Activated CD8-positive, alpha-beta memory T cell treated with anti-CD3 and anti-CD28 coated beads for 48 hours (primary cell): ENCODE results near the gene LDLRAD2.
"Not testable (repeated sequence)": the region's sequence is repeated elsewhere in the genome, so short reads cannot be mapped to it uniquely, and the experiment has no call there.

Experiments
- DNase-seq, 3 experiments: peaks; one replicate each; pipeline ENCODE4 v3.0.0-alpha.2; 2020; ENCODE audit warnings: low read depth in 2 of 3, low spot score in 2 of 3

Gene LDLRAD2

DNA sequence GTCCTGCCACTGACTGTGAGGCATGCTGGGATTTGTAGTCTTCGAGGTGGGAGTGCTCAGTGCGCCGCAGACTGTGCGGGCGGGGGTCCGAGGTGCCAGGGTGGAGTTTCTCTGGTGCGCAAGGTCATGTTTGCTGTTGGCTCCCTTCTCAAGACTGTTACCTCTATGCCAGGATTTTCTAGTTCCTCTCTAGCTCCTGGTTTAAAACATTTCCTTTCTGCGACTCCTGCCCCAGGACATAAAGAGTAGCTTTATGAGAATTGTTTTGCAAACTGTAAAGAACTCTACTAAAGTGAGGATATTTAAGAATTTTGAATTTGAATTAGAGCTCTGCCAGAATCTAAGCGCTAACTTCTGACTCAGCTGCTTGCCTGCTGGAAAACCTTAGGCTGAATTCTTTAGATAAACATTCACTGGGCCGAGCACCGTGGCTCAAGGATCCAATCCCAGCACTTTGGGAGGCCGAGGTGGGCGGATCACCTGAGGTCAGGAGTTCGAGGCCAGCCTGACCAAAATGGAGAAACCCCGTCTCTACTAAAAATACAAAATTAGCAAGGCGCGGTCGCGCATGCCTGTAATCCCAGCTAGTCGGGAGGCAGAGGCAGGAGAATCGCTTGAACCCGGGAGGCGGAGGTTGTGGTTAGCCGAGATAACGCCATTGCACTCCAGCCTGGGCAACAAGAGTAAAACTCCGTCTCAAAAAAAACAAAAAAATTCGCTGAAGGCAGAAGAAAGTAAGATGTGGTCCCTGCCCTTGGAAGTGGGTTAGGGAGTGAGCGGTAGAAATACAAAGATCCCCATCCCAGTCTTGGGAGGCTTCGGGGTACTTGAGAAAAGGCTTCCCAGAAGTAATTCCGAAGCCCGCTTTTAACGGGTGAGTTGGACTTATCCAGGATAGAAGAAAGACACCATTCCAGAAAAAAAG is 28.1 kb upstream of the LDLRAD2 start:
- DNase-seq = no peak

DNA sequence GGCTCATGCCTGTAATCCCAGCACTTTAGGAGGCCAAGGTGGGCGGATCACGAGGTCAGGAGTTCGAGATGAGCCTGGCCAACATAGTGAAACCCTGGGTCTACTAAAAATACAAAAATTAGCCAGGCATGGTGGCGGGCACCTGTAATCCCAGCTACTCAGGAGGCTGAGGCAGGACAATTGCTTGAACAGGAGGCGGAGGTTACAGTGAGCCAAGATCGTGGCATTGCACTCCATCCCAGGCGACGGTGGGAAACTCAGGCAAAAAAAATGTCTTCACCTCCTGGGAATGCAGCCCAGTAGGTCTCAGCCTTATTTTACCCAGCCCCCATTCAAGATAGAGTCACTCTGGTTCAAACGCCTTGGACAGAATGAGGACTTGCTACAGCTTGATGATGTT is 26.3 kb upstream of the LDLRAD2 start:
- not testable (repeated sequence) for DNase-seq

DNA sequence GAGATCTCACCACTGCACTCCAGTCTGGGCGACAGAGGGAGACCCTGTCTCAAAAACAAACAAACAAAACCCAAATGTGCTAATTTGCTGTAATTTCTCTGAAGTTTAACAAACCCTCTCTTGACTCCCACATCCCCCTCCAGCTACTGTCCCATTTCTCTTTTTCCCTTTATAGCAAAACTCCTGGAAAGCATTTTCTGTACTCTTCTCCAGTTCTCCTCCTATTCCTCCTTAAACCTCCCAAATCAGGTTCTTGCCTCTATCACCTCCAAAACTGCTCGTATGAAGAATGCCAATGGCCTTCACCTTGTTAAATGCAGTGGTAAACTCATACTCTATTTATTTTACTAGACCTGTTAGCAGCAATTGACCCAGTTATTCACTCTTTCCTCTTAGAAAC is 25.4 kb upstream of the LDLRAD2 start:
- no peak for DNase-seq

DNA sequence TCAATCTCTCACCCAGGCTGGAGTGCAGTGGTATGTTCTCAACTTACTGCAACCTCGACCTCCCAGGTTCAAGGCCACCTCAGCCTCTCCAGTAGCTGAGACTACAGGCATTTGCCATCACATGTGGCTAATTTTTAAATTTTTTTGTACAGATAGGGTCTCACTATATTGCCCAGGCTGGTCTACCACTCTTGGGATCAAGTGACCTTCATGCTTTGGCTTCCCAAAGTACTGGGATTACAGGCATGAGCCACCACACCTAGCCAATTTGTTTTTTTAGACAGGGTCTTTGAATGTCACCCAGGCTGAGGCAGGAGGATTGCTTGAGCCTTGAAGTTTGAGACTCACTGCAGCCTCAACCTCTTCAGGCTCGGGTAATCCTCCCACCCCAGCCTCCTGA is 19.0 kb upstream of the LDLRAD2 start:
- no peak for DNase-seq

DNA sequence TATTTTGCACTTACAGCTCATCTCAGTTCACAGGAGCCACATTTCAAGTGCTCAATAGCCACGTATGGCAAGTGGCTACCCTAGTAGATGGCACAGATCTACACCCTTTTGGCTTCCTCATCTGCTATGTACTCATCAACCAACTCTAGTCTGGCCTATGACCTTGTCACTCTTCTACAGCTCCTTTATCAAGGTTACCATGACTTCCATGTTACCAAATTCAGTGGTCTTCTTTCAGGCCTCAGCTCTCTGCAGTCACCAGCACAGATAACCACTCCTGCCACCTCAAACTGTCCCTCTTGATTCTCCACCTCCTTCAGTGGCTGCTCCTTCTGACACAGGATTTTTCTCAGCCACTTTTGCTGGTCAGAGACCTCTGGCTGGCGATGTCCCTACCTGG is 17.4 kb upstream of the LDLRAD2 start:
- DNase-seq = no peak

DNA sequence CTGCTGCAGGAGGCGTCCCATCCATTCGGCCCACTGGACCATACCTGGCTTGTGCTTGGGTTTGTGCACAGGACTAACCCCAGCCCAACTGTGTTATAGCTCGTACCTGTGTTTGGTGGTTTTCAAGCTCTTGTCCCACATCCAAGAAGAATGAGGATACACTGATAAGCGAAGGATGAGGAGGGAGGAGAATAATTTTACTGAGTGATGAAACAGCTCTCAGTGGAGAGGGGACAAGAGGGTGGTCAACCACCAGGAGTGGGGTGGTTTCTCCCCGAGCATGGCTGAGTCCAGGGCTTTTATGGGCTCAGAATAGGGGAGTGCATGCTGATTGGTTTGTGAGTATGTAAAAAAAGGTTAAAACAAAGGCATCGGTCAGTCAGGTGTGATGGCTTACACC is 17.0 kb upstream of the LDLRAD2 start:
- DNase-seq = no peak

DNA sequence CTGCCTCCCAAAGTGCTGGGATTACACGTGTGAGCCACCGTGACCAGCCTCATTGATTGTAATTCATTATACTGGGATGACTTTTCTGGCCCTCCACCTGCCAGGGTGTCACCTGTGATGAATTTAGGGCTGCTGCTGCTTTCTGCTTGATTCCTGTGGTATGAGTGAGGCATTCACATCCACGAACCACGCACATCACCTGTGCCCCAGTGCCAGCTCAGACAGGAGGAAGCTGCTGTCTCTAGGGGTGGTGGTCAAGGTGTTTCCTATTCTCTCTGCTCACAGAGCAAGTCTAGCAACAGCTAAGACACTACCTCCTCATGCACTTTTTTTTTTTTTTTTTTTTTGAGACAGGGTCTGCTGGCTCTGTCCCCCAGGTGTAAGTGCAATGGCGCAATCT is 12.3 kb upstream of the LDLRAD2 start:
- DNase-seq = no peak

DNA sequence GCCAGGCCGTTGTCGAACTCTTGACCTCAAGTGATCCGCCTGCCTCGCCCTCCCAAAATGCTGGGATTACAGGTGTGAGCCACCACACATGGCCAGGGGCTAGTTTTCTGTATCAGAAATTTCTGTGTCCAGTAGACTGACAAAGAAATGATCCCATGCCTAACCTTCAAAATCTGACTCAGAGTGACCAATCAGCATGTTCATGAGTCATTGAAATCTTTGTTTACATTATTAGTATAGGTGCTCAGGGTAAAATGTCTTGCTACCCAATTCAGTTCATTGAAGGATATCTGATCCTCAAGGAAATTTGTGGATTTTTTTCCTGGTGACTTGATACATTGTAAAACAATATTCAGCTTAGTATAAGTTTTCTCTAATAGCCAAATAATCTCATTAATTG is 11.0 kb upstream of the LDLRAD2 start:
- no peak for DNase-seq

DNA sequence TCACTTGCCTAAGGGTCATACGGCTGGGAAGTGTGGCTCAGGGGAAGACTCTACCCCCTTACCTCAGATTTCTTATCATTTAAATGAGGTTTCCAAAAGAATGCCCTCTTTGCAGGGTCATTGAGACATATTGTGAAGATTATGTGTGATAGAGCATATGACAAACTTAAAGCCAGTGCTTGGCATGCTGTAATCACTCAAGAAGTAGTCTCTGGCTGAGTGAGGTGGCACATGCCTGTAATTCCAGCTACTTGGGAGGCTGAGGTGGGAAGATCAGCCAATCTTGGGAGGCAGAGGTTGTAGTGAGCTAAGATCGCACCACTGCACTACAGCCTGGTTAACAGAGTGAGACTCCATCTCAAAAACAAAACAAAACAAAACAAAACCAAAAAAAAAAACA is 7.5 kb upstream of the LDLRAD2 start:
- DNase-seq = no peak

DNA sequence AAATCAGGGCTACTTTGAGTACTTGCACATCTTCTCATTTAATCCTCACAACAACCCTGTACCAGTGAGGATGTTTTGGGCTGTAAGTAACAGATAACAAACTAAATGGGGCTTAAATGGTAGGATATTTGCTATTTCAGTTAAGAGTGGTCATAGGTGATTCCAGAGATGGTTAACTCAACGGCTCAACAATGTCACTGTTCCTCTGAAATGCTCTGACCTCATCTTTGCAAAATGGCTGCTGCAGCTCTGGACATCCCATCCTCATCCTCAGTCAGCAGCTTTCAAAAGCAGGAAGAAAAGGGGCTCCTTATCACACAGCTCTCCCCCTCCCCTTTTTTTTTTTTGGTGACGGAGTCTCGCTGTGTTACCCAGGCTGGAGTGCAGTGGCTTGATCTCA is 1.5 kb downstream of the LDLRAD2 start:
- no peak for DNase-seq

DNA sequence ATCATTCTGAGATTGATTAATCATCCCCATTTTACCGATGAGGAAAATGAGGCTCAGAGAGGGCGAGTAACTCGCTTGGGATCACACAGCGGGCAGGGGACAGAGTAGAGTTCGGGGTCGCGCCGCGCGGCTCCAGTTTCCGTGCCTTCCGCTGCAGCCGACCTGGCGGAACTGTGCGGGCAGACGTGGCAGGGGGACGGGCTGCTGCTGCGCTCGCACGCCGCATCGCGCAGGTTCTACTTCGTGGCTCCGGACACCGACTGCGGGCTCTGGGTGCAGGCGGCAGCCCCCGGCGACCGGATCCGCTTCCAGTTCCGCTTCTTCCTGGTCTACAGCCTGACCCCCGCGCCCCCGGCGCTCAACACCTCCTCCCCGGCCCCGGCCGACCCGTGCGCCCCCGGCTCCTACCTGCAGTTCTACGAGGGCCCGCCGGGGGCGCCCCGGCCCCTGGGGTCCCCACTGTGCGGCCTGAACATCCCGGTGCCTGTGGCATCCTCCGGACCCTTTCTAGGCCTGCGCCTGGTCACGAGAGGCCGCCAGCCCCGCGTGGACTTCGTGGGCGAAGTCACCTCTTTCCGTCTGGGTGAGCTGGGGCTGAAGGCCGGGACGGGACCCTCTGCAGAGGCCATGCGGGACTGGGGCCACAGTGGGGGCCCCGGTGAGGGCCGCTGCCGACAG is 2.3 kb downstream of the LDLRAD2 start:
- peak in 1 of 3 experiments; percentile 23 for DNase-seq

DNA sequence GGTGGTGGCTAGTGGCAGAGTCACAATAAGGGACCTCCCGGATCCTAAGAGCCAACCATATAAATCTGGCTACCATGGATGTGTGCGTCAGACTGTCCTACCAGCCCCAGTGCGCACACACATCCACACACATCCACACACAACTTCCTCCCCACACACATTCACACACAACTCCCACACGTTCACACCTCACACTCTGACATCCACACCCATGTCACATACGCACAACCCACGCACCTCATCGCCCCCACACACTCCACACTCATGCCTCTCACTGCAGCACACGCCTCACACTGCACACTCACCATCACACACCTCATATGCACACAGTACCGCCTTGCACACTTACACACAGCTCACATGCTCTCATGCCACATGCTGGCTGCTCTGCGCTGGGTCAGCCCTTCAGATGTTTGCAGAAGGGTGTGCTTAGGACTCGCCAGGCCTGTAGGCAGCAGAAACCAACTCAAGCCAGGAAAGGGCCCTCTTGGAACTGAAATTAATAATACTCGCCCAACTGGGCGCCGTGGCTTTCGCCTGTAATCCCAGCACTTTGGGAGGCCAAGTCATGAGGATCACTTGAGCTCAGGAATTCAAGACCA is 3.0 kb downstream of the LDLRAD2 start:
- no peak for DNase-seq

DNA sequence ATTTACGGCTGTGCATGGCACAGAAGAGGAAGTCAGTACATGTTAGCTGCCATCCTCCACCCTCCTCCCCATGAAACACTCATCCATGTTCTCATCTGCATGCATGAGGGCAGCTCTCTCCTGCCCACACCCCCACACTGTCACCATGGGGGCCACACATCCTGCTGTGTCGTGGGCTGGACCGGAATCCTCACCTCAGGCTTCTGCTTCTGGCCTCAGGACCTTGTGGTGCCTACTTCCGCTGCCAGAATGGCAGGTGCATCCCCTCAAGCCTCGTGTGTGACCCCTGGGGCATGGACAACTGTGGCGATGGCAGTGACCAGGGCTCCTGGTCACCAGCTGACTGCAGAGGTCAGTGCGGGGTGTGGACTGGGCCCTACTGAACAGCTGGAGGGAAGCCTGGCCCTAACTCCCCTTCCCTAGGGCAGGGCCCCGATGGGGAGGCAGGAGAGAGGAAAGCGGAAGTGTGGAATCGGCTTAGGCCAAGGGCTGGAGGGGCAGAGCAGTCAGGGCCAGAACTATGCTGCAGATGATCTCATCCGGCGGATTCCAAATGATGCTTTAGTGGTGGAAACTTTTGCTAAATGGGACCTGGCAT is 3.8 kb downstream of the LDLRAD2 start:
- no peak for DNase-seq

DNA sequence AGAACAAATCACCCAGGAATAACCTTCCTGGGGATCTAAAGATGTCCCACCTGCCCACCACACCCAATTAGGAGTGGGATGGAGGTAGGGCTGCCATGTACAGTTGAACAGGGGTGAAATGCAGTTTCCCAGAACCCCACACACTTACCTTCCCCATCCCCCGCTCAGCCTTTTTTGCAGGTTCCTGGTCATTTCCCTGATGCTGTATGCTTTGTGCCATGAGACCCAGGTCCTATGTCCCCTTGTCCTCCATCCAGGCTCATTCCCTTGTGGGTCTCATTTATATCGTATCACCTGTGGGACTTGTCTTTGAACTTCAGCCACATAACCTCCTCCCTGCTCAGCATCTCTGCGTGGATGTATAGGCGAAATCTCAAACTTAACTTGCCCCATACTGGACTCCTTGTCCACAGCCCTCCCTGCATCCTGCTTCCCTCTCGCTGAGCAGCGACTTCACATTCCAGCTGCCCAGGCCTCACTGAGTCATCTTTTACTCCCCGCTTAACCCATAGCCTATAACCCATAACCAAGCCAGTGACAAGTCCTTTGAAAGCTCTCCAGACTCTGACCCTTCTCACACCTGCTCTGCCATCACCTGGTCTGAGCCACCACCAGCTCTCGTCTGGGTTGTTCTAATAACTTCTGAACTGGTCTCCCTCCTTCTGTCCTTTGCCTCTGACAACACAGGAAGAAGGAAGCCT is 4.7 kb downstream of the LDLRAD2 start:
- DNase-seq = no peak

DNA sequence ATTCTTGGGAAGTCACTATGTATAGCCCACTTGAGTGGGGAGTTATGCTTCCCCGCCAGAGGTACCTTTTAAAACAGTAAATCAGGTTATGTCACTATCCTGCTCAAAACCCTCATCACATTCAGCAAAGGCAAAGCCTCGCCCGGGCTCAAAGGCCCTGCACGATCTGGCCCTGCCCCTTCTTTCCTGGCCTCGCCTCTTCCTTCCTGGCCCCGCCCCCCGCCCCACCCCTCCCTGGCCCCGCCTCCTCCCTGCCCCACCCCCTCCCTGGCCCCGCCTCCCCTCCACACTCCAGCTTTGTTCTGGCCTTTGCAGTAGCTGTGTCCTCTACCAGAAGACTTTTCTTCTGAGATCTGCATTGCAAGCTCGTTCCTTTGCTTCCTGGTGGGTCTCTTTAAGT is 6.6 kb downstream of the LDLRAD2 start:
- peak in 2 of 3 experiments; percentile 2 to 27 for DNase-seq

DNA sequence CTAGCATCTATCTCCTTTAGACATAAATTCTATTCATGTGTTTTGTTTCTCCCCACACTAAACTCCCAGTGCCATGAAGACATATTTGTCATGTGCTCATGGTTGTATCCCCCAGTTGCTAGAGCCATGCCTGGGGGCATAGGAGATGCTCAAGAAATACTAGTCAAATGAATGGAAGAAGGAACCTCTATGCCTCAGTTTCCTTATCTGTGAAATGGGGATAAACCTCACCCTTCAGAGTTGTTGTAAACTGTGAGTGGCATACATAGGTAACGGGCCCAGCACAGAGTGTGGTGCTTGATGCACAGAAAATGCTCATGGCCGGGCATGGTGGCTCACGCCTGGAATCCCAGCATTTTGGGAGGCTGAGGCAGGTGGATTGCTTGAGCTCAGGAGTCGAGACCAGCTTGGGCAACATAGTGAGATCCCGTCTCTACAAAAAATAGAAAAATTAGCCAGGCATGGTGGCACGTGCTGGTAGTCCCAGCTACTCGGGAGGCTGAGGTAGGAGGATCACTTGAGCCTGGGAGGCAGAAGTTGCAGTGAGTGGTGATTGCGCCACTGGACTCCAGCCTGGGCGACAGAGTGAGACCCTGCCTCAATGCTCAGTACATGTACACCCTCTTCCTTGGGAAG is 8.7 kb downstream of the LDLRAD2 start:
- DNase-seq = no peak

DNA sequence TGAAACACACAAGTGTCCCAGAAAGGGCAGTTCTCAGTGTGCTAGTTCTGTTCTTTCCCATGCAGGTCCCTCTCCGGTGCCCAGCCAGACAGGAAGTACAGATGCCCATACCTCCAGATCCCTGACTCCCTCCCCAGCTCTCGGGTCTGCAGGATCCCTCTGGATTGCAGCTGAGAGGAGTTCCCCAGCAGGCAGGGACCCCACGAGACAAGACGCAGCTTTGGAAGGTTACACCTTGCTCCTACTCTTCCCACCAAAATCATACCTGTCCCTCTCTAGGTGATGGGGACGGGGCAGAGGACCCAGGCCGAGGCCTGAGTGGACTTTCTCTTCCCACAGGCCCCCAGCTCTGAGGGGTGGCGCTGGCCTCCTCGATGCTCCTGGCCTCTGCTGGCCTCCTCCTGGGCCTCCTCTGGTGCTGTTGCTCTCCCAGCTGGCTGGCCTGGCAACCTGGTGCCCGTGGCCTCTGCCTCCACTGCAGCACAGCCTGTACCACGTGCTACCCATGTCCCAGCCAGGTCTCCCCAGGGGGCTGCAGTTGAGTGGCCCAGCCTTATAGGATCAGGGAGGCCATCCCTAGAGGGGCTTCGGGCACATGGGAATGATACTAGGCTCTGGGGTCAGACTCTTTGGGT is 9.4 kb downstream of the LDLRAD2 start:
- DNase-seq = no peak

DNA sequence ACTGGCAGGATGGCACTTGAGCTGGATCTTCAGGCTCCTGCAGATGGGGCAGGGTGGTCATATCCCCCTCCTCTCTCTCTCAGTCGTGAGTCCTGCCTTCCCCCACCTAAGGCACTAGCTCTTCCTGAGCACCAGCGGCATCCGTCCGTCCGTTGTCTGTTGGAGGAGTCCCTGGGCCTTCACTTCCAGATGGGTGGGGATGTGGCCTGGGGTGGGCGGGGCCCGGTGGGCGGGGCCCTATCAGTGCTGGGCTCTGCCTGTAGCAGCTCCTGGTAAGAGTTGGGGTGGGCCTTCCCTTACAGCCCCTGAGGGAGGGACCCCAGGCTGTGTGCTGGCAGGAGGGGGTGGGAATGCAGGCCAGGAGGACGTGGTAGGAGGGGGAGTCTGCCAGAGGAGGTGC is 10.3 kb downstream of the LDLRAD2 start:
- no peak for DNase-seq

DNA sequence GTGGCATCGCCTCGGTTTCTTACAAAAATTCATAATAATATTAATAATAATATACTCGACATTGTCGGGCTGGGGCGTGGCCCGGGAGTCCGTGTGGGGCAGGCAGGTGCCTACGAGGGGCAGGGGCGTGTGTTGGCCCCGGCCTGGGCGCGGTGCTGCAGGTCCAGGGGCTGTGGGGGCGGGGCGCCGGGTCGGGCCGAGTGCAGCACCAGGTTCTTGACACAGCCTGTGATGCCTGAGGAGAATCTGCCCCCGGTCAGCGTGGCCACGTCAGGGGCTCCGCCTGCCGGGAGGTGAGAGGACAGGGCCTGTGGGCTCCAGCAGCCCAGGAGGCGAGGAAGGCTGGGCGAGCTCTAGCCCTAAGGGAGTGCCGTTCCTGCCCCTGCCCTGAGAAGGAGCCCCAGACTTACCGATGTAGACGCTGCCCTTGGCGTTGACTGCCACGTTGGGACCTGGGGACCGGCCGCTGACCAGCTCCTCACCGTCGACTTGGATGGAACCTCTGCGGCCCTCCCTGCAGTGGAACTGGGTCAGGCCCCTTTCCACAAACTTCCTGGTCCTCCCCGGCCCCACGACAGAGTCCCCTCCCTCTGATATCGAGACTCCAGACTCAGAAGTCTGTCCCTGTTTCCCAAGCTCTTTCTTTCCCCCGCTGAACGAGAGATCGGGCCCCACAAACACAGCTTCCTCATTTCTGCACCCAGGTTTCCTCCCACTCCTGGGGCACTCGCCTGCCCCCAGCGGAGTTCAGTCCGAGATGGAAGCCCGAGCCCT is 11.3 kb downstream of the LDLRAD2 start:
- no peak for DNase-seq
